Measurements from ENCODE around the gene FPR3.

DNA sequence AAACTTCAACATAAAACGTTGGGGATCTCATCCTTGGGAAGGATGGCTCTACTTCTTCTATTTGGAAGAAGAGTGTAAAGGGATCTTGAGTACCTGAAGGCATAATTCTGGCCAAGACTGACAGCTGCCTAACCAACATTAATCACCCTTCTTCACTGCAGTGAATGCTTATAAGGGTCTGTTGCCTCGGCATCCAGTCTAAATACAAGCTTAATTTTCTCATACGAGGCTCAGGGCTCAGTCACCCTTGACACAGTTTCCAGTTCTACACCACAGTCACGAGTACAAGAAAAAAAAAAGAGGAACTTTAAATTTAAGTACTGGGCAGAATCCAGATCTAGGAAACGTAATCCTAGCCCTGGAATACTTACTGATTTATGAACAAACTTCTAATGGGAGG is 9.0 kb downstream of the FPR3 start:
- TF ChIP-seq, protein P1, sequence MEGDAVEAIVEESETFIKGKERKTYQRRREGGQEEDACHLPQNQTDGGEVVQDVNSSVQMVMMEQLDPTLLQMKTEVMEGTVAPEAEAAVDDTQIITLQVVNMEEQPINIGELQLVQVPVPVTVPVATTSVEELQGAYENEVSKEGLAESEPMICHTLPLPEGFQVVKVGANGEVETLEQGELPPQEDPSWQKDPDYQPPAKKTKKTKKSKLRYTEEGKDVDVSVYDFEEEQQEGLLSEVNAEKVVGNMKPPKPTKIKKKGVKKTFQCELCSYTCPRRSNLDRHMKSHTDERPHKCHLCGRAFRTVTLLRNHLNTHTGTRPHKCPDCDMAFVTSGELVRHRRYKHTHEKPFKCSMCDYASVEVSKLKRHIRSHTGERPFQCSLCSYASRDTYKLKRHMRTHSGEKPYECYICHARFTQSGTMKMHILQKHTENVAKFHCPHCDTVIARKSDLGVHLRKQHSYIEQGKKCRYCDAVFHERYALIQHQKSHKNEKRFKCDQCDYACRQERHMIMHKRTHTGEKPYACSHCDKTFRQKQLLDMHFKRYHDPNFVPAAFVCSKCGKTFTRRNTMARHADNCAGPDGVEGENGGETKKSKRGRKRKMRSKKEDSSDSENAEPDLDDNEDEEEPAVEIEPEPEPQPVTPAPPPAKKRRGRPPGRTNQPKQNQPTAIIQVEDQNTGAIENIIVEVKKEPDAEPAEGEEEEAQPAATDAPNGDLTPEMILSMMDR (IDR thresholded peaks at IDR 0.05): no peak
- no peak for TF ChIP-seq EZH2 (IDR thresholded peaks at IDR 0.05; ENCODE audit: borderline replicate concordance, insufficient read depth, low read depth, low read length, poor library complexity, severe bottlenecking)
